Mesodermal cell (in vitro differentiated cells): Measurements from ENCODE around the gene OSBPL6.

ENCODE experiments used
- H3K27ac ChIP-seq: 2 replicates; pipeline ENCODE4 v1.7.0; 2013; ENCODE audit warnings: mild to moderate bottlenecking, low read depth, low read length, moderate library complexity; ENCODE audit not compliant: severe bottlenecking
- H3K36me3 ChIP-seq: 2 replicates; pipeline ENCODE4 v1.7.1; 2013; ENCODE audit warnings: mild to moderate bottlenecking, low read length, moderate library complexity; ENCODE audit not compliant: control insufficient read depth, insufficient read depth
- H3K4me1 ChIP-seq: one replicate; pipeline ENCODE4 v1.7.1; 2013; ENCODE audit warnings: mild to moderate bottlenecking, low read length; ENCODE audit not compliant: insufficient read depth, control insufficient read depth, poor library complexity, severe bottlenecking
- H3K4me3 ChIP-seq: 2 replicates; pipeline ENCODE4 v1.7.0; 2013; ENCODE audit warnings: low read length, control low read depth, mild to moderate bottlenecking; ENCODE audit not compliant: insufficient read depth, poor library complexity, severe bottlenecking; ENCODE audit errors: extremely low read depth
- H3K9me3 ChIP-seq: 2 replicates; pipeline ENCODE4 v1.7.1; 2013; ENCODE audit warnings: mild to moderate bottlenecking, low read length, moderate library complexity; ENCODE audit not compliant: control insufficient read depth
- WGBS, 2 experiments: methylation state at CpG; one replicate each; pipeline ENCODE4 v1.1.5; 2013; ENCODE audit warnings: missing lambda C conversion rate in 2 of 2; ENCODE audit not compliant: insufficient coverage in 2 of 2; 5-methylcytosine and 5-hydroxymethylcytosine counted together

The OSBPL6 gene

DNA sequence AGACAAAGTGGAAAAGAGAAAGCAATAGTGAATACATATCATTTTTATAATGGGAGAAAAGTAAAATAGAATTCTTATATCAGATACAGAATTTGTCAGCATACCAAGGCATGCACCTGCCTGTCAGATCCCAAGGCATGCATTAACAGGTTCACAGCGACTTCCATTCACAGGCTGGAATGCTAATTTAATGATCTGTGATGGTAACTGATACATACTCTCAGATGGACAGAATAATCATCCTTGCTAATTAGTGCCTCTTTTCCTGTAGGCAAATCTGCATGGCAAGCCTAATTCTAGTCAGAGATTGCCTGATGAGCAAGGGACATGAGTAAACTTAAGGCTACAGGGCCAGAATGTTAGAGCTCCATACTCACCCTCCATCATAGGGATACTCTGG, 180.6 kb downstream of the OSBPL6 start:
- 89% methylated on average over 1 of the region's 1 CpG; no CpG with 5 or more reads in 1 of the 2 experiments for WGBS, 2 experiments
- H3K27ac ChIP-seq: no peak overlapping the region
- no peaks in the 10 kb centered on the region for H3K4me1 ChIP-seq
- no peaks in the 10 kb centered on the region for H3K36me3 ChIP-seq
- H3K4me3 ChIP-seq: no peak overlapping the region
- no peaks in the 10 kb centered on the region for H3K9me3 ChIP-seq

DNA sequence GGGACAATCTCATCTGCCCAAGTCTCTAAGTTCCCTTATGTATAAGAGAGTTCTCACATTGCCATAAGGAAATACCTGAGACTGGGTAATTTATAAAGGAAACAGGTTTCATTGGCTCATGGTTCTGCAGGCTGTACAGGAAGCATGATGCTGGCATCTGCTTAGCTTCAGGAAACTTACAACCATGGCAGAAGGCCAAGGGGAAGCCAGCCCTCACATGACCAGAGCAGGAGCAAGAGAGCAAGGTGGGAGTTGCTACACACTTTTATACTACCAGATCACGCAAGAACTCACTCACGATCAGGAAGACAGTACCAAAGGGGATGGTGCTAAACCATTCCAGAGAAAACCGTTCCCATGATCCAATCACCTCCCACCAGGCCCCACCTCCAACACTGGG, 182.7 kb downstream of the OSBPL6 start:
- Histone ChIP-seq H3K27ac (no peak overlapping the region), H3K9me3 (no peaks in the 10 kb centered on the region), H3K4me3 (no peak overlapping the region), H3K4me1 (no peaks in the 10 kb centered on the region), H3K36me3 (no peaks in the 10 kb centered on the region)
- no CpG with 5 or more reads among the region's 3 CpGs for WGBS, 2 experiments

DNA sequence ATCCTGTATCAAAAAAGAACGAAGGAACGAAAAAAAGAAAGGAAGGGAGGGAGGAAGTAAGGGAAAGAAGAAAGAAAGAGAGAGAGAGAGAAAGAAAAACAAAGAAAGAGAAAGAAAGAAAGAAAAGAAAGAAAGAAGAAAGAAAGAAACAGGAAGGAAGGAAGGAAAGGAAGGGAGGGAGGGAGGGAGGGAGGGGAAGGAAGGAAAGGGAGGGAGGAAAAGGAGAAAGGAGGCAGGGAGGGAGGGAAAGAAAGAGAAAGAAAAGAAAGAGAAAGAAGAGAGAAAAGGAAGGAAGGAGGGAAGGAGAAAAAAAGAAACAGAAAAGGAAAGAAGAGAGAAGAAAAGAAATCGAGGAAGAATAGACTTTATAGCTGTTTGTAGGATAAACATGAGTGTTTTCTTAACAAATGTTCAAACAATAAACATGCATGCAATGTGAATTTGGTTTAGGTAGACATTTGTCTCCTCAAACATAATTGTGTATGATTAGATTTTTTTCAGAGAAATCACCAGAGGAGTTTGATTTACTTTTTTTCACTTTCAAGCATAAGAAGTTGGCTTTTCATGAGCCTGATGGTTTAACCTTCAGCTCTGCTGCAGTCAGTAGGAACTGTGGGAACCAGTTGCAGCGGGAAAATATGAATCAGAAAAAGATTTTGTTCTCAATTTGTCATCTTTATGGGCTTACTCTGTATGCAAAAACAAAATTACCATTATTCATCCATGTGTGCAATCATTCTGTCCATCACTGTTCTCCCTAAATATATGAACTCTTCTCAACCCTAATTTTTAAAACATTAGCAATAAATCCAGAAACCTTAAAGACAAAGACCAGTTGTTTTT, 185.1 kb downstream of the OSBPL6 start:
- 90 to 96% methylated on average over 2 to 3 of the region's 4 CpGs for WGBS, 2 experiments
- Histone ChIP-seq H3K36me3 (no peaks in the 10 kb centered on the region), H3K27ac (no peak overlapping the region), H3K4me1 (no peaks in the 10 kb centered on the region), H3K9me3 (no peaks in the 10 kb centered on the region), H3K4me3 (no peak overlapping the region)

DNA sequence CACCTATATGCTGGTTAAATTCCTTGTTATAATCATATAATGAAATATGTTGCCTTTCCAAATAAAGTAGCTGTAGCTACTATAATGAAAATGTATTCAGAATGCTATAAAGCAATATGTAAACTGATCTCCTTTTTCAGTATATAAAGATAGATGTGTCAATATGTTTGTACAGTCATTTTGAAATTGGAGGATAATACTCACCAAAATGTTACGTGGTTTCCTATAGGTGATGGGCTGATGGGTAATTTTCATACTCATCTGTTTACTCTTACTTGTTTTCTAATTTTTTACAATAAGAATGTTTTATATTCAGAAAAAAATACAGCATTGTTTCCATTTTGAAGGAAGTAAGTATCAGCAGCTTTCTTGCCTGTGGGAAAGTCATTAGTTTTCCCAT, 186.5 kb downstream of the OSBPL6 start:
- Histone ChIP-seq H3K36me3 (no peaks in the 10 kb centered on the region), H3K4me3 (no peak overlapping the region), H3K4me1 (no peaks in the 10 kb centered on the region), H3K9me3 (no peaks in the 10 kb centered on the region), H3K27ac (no peak overlapping the region)
- WGBS, 2 experiments: no CpG with 5 or more reads among the region's 1 CpG

DNA sequence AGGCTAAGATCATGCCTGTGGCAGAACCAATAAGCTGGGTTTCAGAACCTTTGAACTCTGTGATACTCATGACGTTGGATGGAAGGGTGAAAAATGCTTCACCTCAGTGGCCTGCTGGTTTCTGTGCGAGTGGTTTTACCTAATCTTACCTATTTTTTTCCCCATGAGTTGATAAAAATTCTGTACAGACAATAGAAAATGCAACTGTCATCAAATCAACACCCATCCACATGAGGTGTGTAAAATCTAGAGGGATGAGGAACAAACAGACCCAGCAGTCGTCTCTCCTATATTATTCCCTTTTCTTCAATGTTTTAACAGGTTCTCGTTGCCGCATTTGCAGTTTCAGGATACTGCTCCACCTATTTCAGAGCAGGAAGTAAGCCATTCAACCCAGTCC, 189.4 kb downstream of the OSBPL6 start:
- Histone ChIP-seq H3K4me3 (no peak overlapping the region), H3K9me3 (no peaks in the 10 kb centered on the region), H3K27ac (no peak overlapping the region), H3K36me3 (no peaks in the 10 kb centered on the region), H3K4me1 (no peaks in the 10 kb centered on the region)
- 100% methylated on average over 3 of the region's 5 CpGs; no CpG with 5 or more reads in 1 of the 2 experiments for WGBS, 2 experiments

DNA sequence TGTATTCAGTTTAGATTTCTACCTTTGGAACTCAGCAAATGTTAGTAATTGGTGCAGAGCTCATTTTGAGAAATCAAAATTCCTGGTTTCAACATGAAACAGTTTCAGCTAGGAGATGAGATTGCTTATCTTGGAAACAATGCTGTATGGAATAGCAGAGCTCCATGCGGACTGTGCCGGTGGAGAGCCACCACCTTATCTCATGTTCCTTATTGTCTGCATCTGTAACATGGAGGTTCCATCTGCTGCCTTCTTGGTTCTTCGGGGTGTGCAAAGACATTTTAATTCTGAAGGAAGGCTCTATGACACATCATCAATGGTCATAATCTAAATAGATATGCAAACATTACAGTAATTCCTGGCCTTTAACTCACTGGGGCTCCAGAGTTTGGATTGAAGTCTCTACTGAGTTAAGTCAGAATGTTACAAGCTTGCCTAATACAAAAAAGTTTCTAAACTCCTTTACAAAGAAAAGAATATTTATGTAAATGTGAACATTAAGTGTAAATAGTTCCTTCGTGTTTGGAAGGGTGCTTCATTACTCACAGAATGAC, 191.4 kb downstream of the OSBPL6 start:
- no peak overlapping the region for H3K27ac ChIP-seq
- 100% methylated on average over 2 of the region's 4 CpGs; no CpG with 5 or more reads in 1 of the 2 experiments for WGBS, 2 experiments
- H3K36me3 ChIP-seq: no peaks in the 10 kb centered on the region
- no peaks in the 10 kb centered on the region for H3K9me3 ChIP-seq
- no peak overlapping the region for H3K4me3 ChIP-seq
- H3K4me1 ChIP-seq: no peaks in the 10 kb centered on the region

DNA sequence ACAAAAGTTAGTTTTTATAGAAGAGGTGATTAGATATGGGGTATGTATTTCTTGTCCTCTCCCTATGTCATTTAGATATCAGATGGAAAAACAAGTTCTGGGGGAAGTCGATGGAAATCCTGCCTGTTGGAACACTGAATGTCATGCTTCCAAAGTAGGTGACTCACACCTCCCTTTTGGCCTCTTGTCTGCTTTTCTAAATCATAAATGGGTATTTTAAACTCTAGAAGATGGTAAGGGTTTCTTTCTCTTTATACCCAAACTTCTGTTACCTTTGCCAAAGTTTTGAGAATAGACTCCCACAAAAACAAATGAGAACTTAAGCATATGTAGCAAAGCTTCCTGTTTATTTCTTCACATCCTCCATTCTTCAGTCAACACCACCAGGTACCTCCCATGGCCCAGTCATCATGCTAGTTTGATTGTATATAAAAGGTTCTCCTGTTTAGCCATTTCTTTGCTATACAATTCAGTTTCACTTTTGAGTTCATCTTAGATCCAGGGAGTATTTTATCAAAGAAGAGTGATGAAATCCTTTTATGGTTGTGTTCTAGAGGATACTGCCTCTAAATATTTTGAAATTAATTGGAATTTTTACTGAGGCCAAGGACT, 192.8 kb downstream of the OSBPL6 start:
- no peaks in the 10 kb centered on the region for H3K4me1 ChIP-seq
- no peaks in the 10 kb centered on the region for H3K9me3 ChIP-seq
- no peak overlapping the region for H3K27ac ChIP-seq
- no peaks in the 10 kb centered on the region for H3K36me3 ChIP-seq
- 80% methylated on average over 1 of the region's 1 CpG; no CpG with 5 or more reads in 1 of the 2 experiments for WGBS, 2 experiments
- no peak overlapping the region for H3K4me3 ChIP-seq

DNA sequence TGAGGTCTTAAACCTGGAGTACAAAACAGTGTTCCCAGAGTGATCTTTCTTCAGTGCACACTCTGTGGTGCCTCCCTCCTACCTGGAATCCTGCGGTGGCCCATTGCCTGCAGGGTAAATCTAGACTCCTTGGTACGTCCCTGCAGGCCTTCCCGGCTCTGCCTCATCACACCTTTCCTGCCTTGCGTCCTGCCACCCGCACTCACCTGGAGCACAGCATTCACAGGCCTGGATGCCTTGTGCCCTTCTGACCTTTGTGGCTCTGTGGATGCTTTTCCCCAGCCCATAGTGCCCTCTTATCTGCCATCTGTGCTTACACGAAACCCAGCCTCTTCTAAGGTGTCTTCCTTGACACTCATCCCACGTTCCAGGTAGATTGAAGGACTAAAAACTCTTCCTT, 194.0 kb downstream of the OSBPL6 start:
- H3K36me3 ChIP-seq: no peaks in the 10 kb centered on the region
- H3K4me1 ChIP-seq: no peaks in the 10 kb centered on the region
- WGBS, 2 experiments: 89 to 96% methylated on average over 3 to 6 of the region's 7 CpGs
- H3K4me3 ChIP-seq: no peak overlapping the region
- no peak overlapping the region for H3K27ac ChIP-seq
- no peaks in the 10 kb centered on the region for H3K9me3 ChIP-seq

DNA sequence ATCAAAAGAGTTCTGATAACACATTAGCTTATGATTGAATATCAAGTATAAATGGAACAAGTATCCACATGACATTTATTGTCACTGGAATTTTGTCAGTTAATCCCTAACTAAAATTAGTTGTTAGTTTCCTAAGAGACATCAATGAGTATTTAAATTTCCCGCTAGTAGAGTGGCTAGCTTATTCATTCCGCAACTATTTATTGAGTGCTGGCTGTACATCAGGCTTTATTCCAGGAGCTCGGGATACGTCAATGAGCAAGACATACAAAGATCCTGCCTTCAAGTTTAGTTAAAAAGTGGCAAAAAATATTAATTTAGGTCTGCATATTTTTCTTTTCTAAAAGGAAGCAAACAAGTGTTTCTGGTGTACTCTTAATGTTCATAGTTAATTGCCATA, 197.4 kb downstream of the OSBPL6 start:
- Histone ChIP-seq H3K9me3 (no peaks in the 10 kb centered on the region), H3K4me1 (no peaks in the 10 kb centered on the region), H3K27ac (no peak overlapping the region), H3K36me3 (no peaks in the 10 kb centered on the region), H3K4me3 (no peak overlapping the region)
- 94 to 100% methylated on average over 3 of the region's 4 CpGs for WGBS, 2 experiments

DNA sequence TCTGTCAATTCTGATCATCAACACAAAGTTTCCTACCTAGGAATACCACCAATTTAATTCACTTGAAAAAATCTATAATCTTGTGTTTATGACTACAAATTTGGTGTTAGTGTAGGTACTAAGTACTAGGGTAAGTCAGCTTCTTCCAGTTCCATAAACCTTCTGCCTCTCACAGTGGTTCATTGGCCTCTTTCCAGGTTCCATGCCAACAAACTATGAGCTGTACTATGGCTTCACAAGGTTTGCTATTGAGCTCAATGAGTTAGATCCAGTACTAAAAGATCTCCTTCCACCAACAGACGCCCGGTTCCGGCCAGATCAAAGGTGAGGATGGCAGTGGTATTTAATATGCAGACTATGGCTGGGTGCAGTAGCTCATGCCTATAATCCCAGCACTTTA, 197.9 kb downstream of the OSBPL6 start:
- H3K9me3 ChIP-seq: no peaks in the 10 kb centered on the region
- no peaks in the 10 kb centered on the region for H3K4me1 ChIP-seq
- H3K36me3 ChIP-seq: no peaks in the 10 kb centered on the region
- H3K27ac ChIP-seq: no peak overlapping the region
- no peak overlapping the region for H3K4me3 ChIP-seq
- no CpG with 5 or more reads among the region's 3 CpGs for WGBS, 2 experiments

DNA sequence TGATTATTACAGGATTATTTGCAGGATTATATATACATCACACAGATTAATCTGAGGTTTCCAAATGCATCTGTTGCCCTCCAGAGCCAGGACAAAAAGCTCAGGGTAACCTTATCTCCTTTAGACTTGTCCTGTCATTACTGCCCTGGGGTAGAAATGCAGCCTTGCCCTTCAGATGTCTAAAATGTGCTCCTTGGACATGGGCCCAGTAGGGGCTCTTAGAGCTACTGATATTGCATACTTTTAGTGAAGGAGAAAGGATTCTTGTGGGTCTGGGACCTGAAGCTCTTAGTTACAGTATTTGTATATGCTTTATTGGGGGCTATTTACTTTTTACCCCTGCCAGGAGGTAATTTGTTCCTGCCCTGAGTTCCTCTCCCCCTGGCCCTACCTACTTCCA, 200.5 kb downstream of the OSBPL6 start:
- no peak overlapping the region for H3K4me3 ChIP-seq
- no peaks in the 10 kb centered on the region for H3K4me1 ChIP-seq
- H3K9me3 ChIP-seq: no peaks in the 10 kb centered on the region
- H3K27ac ChIP-seq: no peak overlapping the region
- no peaks in the 10 kb centered on the region for H3K36me3 ChIP-seq
